ENCODE measurements around the gene GRM7. TPM values are rescaled to one million over a fixed set of nuclear protein-coding genes. Genes with fewer than 3 reads are reported as not detected.

Gene GRM7
- total and polyA plus RNA-seq, 2 experiments from 2014 or later, result 0.40 TPM; not detected in 1

DNA sequence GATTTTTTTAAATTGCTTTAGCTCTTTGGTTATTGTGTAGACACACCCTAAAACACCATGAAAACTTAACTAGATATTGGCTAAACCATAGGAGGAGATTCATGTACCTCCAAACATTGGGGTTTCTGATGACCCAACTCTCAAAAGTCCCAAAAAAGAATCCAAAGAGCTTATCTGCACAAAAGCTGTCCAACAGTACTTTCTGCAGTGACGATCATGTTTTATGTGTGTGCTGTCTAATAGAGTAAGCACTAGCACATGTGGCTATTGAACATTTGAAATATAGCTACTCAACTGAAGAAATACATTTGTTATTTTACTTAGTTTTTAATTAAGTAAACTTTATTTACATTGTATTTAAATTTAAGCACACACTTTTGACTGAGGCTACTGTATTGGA, 822.5 kb downstream of the GRM7 start (continued):
- TF ChIP-seq ZNF462 (CRISPR knock-in tag; IDR thresholded peaks at IDR 0.05) (no peak), POLR2AphosphoS5 (IDR thresholded peaks at IDR 0.05; ENCODE audit: low read depth) (no peak), NANOG (IDR thresholded peaks at IDR 0.05; ENCODE audit: borderline replicate concordance) (no peak), EZH2 (IDR thresholded peaks at IDR 0.05; ENCODE audit: low read depth, unreplicated experiment) (no peak)
- TF ChIP-seq, protein P1, sequence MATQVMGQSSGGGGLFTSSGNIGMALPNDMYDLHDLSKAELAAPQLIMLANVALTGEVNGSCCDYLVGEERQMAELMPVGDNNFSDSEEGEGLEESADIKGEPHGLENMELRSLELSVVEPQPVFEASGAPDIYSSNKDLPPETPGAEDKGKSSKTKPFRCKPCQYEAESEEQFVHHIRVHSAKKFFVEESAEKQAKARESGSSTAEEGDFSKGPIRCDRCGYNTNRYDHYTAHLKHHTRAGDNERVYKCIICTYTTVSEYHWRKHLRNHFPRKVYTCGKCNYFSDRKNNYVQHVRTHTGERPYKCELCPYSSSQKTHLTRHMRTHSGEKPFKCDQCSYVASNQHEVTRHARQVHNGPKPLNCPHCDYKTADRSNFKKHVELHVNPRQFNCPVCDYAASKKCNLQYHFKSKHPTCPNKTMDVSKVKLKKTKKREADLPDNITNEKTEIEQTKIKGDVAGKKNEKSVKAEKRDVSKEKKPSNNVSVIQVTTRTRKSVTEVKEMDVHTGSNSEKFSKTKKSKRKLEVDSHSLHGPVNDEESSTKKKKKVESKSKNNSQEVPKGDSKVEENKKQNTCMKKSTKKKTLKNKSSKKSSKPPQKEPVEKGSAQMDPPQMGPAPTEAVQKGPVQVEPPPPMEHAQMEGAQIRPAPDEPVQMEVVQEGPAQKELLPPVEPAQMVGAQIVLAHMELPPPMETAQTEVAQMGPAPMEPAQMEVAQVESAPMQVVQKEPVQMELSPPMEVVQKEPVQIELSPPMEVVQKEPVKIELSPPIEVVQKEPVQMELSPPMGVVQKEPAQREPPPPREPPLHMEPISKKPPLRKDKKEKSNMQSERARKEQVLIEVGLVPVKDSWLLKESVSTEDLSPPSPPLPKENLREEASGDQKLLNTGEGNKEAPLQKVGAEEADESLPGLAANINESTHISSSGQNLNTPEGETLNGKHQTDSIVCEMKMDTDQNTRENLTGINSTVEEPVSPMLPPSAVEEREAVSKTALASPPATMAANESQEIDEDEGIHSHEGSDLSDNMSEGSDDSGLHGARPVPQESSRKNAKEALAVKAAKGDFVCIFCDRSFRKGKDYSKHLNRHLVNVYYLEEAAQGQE (IDR thresholded peaks at IDR 0.05; ENCODE audit: unreplicated experiment), result no peak

GRCh38 chr3:7684182-7684715, 823.3 kb downstream of the GRM7 start:
- no peaks in the 10 kb centered on the region for H4K20me1 ChIP-seq (replicated peaks; ENCODE audit: insufficient read depth)
- Mint-ChIP-seq H3K27me3 (ENCODE audit: insufficient read depth, low read depth, poor library complexity) (no peaks in the 10 kb centered on the region), H3K4me1 (peaks cover 19% of the 10 kb centered on the region), H3K27ac (peak overlapping the region; percentile 62; the same call in 1 of the 2 replicates), H3K9me3 (peaks cover 15% of the 10 kb centered on the region), H3K36me3 (ENCODE audit: low read depth) (peaks cover 12% of the 10 kb centered on the region; the same call in 2 of the 3 replicates), H3K4me3 (no peak overlapping the region)
- DNase-seq (ENCODE audit: low spot score) (no peak), ATAC-seq (no peak)
- no peak overlapping the region for H3K27ac ChIP-seq (ENCODE audit: low read depth)
- H3K4me3 ChIP-seq, result no peak overlapping the region
- TF ChIP-seq STAT1 (IDR thresholded peaks at IDR 0.05; ENCODE audit: unreplicated experiment) (no peak), ZNF331 (CRISPR knock-in tag; IDR thresholded peaks at IDR 0.05; ENCODE audit: low read depth) (no peak), NANOG (IDR thresholded peaks at IDR 0.05; ENCODE audit: borderline replicate concordance) (no peak), POLR2AphosphoS5 (IDR thresholded peaks at IDR 0.05; ENCODE audit: low read depth) (no peak)
- peaks cover 10% of the 10 kb centered on the region; the same call in 1 of the 2 replicates for H3K4me1 ChIP-seq (ENCODE audit: insufficient read depth)
- H3K36me3 ChIP-seq (ENCODE audit: insufficient read depth), result peaks cover 6% of the 10 kb centered on the region; the same call in 1 of the 2 replicates
- H3K4me2 ChIP-seq, result no peak overlapping the region
- peaks cover 7% of the 10 kb centered on the region for H3K9me2 ChIP-seq (ENCODE audit: insufficient read depth)
- H3K79me2 ChIP-seq (replicated peaks; ENCODE audit: insufficient read depth), result no peaks in the 10 kb centered on the region
- H3F3A ChIP-seq (replicated peaks; ENCODE audit: low read depth), result no peaks in the 10 kb centered on the region
- no peaks in the 10 kb centered on the region for H3K27me3 ChIP-seq (ENCODE audit: insufficient read depth)
- H2AFZ ChIP-seq, result no peak overlapping the region
